Pancreas (tissue), 10 donors: ENCODE measurements around the gene CAB39L. TPM values are rescaled to one million over a fixed set of nuclear protein-coding genes. Genes with fewer than 3 reads are reported as not detected.

Source experiments
- ATAC-seq, 4 donors: fragments of 200-7000 bp; cut with Tn5 transposase; one replicate each; pipeline versions ENCODE4 v1.8.0 to v1.9.1; 2020; ENCODE audit warnings: mild to moderate bottlenecking in 4 of 4, moderate library complexity in 4 of 4
- DNase-seq, 6 donors: peaks; one replicate each; pipeline ENCODE4 v3.0.0-alpha.2; 2020
- FAIRE-seq: peaks from 2 replicates; lab custom pipeline; 2012; peaks lifted over from hg19 to GRCh38; lab: Jason Lieb, UNC
- H3K27ac ChIP-seq, 4 donors: fragments of 200-600 bp; sonication (generic); 1 replicate in 3 of 4; 2 replicates in 1 of 4; pipeline versions ENCODE4 v1.5.0 to v1.8.0; 2020
- H3K27me3 ChIP-seq, 4 donors: fragments of 200-600 bp; one replicate each; pipeline ENCODE4 v1.8.0; 2021
- H3K36me3 ChIP-seq, 3 donors: fragments of 200-600 bp; sonication (generic) in 1 of 3; one replicate each; pipeline versions ENCODE4 v1.5.0 to v1.8.0; 2020 to 2021
- H3K4me1 ChIP-seq, 3 donors: fragments of 200-600 bp; one replicate each; pipeline ENCODE4 v1.8.0; 2021
- H3K4me3 ChIP-seq, 4 donors: fragments of 200-600 bp; sonication (generic) in 2 of 4; one replicate each; pipeline versions ENCODE4 v1.5.0 to v1.8.0; 2020 to 2021
- H3K9me3 ChIP-seq, 4 donors: fragments of 200-600 bp; one replicate each; pipeline ENCODE4 v1.8.0; 2021
- WGBS, 2 donors: extraction: QIAGEN DNeasy Blood & Tissue Kit; methylation state at CpG; one replicate each; pipeline ENCODE4 v1.1.7; 2013; 5-methylcytosine and 5-hydroxymethylcytosine counted together
- intact Hi-C, 3 donors: fragments of 100-400 bp; cut with DNase I; formaldehyde crosslinking; loops; one replicate each; pipeline versions ENCODE4 v1.11.1 to v1.14.2; 2022
- polyA plus RNA-seq, 2 donors: library from polyadenylated mRNA; stranded (reverse); fragments of 200-250 nt; gene quantifications; one replicate each; pipeline ENCODE4 v1.2.3, GENCODE V29; 2013
- total RNA-seq, 6 donors: library from RNA; stranded (reverse); fragmentation: NEBNext Ultra II Directional in 4 of 6; extraction: Animal tissue kit (Norgen Biotek cat#: 25700) in 4 of 6; gene quantifications; one replicate each; pipeline versions ENCODE4 v1.2.1 to v1.2.4, GENCODE V29; 2021 to 2023
- TF ChIP-seq, protein P1 (sequence below), 4 donors: fragments of 200-600 bp; sonication (generic) in 3 of 4; IDR thresholded peaks; one replicate each; pipeline versions ENCODE4 v1.5.0 to v1.8.0; 2021; ENCODE audit warnings: antibody characterized with exemption in 4 of 4
- donor health status: healthy with polysubstance abuse.
- donor health status: DM: no; HTN: no; CAD: no; lungs with moderate emphysema.
- donor health status: DM: no; HTN: no; CAD: no.
- donor health status: control.
- donor health status: control.
- donor health status: Bipolar disorder and iron deficiency.
- donor health status: DM: yes; HTN: yes; CAD: no.
- donor health status: DM: no; HTN: no; CAD: no.
- donor health status: DM: no; HTN: no; CAD: no.
- donor health status: DM: yes; HTN: yes; CAD: no.

The CAB39L gene
- total and polyA plus RNA-seq, 8 donors, result 2.7 to 8.4 (median 5.0) TPM

DNA sequence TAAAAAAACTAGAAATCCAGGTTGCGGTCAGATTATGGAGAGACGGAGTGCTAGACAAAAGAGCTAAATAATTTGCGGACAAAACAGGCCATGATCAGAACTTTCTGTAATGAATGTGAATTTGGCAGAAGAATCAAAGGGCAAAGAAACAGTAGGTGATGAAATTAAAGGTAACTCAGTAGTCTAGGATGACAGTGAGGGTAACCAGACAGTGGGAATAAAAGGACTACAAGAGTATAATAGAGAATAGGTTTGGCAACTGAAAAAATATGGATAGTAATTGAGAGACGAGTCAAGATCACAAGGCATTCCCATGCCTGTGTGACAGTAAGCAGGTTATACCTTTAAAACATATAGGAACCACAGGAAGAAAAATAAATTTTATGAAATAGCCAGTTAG is 35.9 kb downstream of the CAB39L start:
- H3K4me3 ChIP-seq, result no peak overlapping the region
- H3K36me3 ChIP-seq, result no peaks in the 10 kb centered on the region
- TF ChIP-seq, protein P1, sequence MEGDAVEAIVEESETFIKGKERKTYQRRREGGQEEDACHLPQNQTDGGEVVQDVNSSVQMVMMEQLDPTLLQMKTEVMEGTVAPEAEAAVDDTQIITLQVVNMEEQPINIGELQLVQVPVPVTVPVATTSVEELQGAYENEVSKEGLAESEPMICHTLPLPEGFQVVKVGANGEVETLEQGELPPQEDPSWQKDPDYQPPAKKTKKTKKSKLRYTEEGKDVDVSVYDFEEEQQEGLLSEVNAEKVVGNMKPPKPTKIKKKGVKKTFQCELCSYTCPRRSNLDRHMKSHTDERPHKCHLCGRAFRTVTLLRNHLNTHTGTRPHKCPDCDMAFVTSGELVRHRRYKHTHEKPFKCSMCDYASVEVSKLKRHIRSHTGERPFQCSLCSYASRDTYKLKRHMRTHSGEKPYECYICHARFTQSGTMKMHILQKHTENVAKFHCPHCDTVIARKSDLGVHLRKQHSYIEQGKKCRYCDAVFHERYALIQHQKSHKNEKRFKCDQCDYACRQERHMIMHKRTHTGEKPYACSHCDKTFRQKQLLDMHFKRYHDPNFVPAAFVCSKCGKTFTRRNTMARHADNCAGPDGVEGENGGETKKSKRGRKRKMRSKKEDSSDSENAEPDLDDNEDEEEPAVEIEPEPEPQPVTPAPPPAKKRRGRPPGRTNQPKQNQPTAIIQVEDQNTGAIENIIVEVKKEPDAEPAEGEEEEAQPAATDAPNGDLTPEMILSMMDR (IDR thresholded peaks at IDR 0.05), result no peak
- ATAC-seq (no peak), FAIRE-seq (no peak), DNase-seq (no peak)
- intact Hi-C loops, result no loop called here
- no peaks in the 10 kb centered on the region for H3K9me3 ChIP-seq
- no peaks in the 10 kb centered on the region for H3K27me3 ChIP-seq
- 89 to 94% methylated on average over 4 of the region's 4 CpGs for WGBS, 2 donors
- H3K27ac ChIP-seq, result no peak overlapping the region
- H3K4me1 ChIP-seq, result no peaks in the 10 kb centered on the region

DNA sequence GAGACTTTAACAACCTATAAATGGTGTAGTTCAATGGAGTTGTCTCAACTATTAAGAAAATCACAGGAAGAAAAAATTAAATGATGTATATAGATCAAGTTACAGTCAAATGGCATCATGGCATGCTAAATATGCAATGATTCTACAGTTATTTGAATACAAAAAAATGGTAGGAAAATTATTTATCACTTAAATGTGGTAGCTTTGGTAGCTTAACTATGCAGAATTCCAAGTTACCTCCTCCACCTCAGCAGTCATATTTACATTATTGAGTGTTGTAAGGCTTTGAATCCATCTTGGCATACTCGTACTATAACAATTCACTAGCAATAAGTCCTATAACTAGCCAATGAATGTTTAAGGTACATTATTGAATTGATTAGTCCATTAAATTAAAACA is 36.8 kb downstream of the CAB39L start:
- 87 to 94% methylated on average over 1 of the region's 1 CpG for WGBS, 2 donors
- Histone ChIP-seq H3K4me3 (no peak overlapping the region), H3K36me3 (no peaks in the 10 kb centered on the region), H3K4me1 (no peaks in the 10 kb centered on the region), H3K27ac (no peak overlapping the region), H3K27me3 (no peaks in the 10 kb centered on the region), H3K9me3 (no peaks in the 10 kb centered on the region)
- intact Hi-C loops, result no loop called here
- TF ChIP-seq, protein P1 (IDR thresholded peaks at IDR 0.05), result no peak
- no peak for ATAC-seq
- no peak for DNase-seq
- no peak for FAIRE-seq

DNA sequence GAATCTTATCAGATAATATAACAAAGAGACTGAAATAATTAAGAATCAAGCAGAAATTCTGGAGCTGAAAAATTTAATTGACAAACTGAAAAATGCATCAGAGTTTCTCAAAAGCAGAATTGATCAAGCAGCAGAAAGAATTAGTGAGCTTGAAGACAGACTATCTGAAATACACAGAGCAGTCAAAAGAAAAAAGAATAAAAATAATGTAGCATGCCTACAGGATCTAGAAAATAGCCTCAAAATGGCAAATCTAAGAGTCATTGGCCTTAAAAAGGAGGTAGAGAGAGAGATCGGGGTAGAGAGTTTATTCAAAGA is 39.2 kb downstream of the CAB39L start:
- WGBS, 2 donors, result 82 to 84% methylated on average over 1 of the region's 1 CpG
- ATAC-seq (no peak), DNase-seq (no peak), FAIRE-seq (no peak)
- no peaks in the 10 kb centered on the region for H3K9me3 ChIP-seq
- no peaks in the 10 kb centered on the region for H3K27me3 ChIP-seq
- H3K4me1 ChIP-seq, result peaks cover 0 to 10% (median 4%) of the 10 kb centered on the region in 3 donors
- intact Hi-C loops, result no loop called here
- H3K27ac ChIP-seq, result no peak overlapping the region
- TF ChIP-seq, protein P1 (IDR thresholded peaks at IDR 0.05), result no peak
- no peaks in the 10 kb centered on the region for H3K36me3 ChIP-seq
- H3K4me3 ChIP-seq, result no peak overlapping the region

DNA sequence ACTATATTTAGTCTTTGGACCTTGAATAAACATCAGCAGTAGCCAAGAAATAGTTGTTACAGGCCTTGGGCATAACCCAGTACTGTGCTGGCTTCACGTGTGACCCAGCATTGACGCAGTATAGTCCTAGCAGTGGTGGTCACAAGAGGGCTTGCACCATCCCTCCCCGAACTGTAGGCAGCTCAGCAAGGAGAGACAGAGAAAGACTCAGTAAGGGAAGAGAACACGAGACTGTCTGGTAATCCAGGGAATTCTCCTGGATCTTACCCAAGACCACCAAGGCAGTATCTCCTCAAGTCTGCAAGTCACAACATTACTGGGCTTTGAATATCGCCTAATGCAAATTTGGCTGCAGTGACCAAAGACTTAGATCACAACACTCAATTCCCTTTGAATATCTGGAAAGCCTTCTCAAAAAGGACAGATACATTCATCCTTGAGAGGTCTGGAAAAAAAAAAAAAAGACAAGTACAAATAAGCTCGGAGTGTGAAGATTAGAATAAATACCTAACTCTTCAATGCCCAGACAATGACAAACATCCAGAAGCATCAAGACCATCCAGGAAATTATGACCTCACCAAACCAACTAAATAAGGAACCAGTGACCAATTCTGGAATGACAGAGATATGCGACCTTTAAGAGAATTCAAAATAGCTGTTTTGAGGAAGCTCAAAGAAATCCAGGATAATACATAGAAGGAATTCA is 39.7 kb downstream of the CAB39L start:
- no peak overlapping the region for H3K27ac ChIP-seq
- H3K27me3 ChIP-seq, result no peaks in the 10 kb centered on the region
- H3K4me1 ChIP-seq, result peaks cover 0 to 15% (median 4%) of the 10 kb centered on the region in 3 donors
- intact Hi-C loops, result no loop called here
- no peaks in the 10 kb centered on the region for H3K36me3 ChIP-seq
- WGBS, 2 donors, result 85% methylated on average over 7 of the region's 7 CpGs
- H3K9me3 ChIP-seq, result no peaks in the 10 kb centered on the region
- TF ChIP-seq, protein P1 (IDR thresholded peaks at IDR 0.05), result no peak
- H3K4me3 ChIP-seq, result no peak overlapping the region
- ATAC-seq, result no peak
- DNase-seq, result no peak
- no peak for FAIRE-seq
